AG04449 (cell line): ENCODE results near the gene TUBA1B.
"Not testable (repeated sequence)": the region's sequence is repeated elsewhere in the genome, so short reads cannot be mapped to it uniquely, and the experiment has no call there.

Source experiments
- CTCF ChIA-PET: fragments of 350-600 bp; formaldehyde crosslinking; extraction: SDS; loops from one replicate; lab custom pipeline; 2021; ENCODE audit warnings: antibody characterized with exemption; lab: Yijun Ruan, JAX
- POLR2A ChIA-PET: fragments of 400-600, 350-600 bp; formaldehyde crosslinking; extraction: SDS; loops from one replicate; lab custom pipeline; 2020; ENCODE audit warnings: antibody characterized with exemption, inconsistent platforms; lab: Yijun Ruan, JAX
- DNase-seq: peaks from one replicate; pipeline ENCODE4 v3.0.0-alpha.2; 2010; ENCODE audit warnings: low read depth, low spot score
- H3K4me3 ChIP-seq: 2 replicates; pipeline ENCODE4 v1.5.1; 2011; ENCODE audit warnings: low read depth, mild to moderate bottlenecking, control low read depth, low read length
- CTCF ChIP-seq: IDR thresholded peaks from one replicate; pipeline ENCODE4 v1.5.1; 2011; ENCODE audit warnings: mild to moderate bottlenecking, moderate library complexity, low read length, control low read depth, inconsistent platforms; ENCODE audit not compliant: insufficient read depth; ENCODE audit errors: missing control alignments

Gene TUBA1B

GRCh38 chr12:49131051-49131893, at the start of gene TUBA1B:
Gene TUBA1B (minus strand): TSS chr12:49131395. CDS start chr12:49131300, 95 bp downstream.
- peak within 1 kb of the TSS; percentile 96 for H3K4me3 ChIP-seq
- peak; percentile 28 for DNase-seq
- ChIA-PET POLR2A (interaction anchor here (0.5 to 4.4 kb wide), 40 partner anchors 10 to 365 kb away, joined by 3 to 37 read pairs (median 6); partner anchors contain the start of genes ARF3, DHH, LMBR1L and RHEBL1), CTCF (interaction anchor here (0.7 to 5.7 kb wide), 26 partner anchors 7 to 132 kb away, joined by 3 to 93 read pairs (median 6); partner anchors contain the start of genes DHH, LMBR1L and RHEBL1)
- no peak for TF ChIP-seq CTCF

- CTCF ChIA-PET = interaction anchor here (1.1 to 1.5 kb wide), 2 partner anchors 14 to 53 kb away, joined by 3 to 4 read pairs; partner anchors contain the start of gene TUBA1A
- TF ChIP-seq CTCF = no peak
Measured at GRCh38 chr12:49174218-49174617, 43.0 kb upstream of the TUBA1B start.

GRCh38 chr12:49170924-49171323, 39.7 kb upstream of the TUBA1B start:
- no peak for TF ChIP-seq CTCF
- ChIA-PET POLR2A (no interaction called here), CTCF (interaction anchor here (1.3 kb wide), 1 partner anchor 41 kb away, joined by 3 read pairs; no protein-coding TSS in a partner anchor)

More at GRCh38 chr12:49174218-49174617, 43.0 kb upstream of the TUBA1B start:
- no peak overlapping the region for H3K4me3 ChIP-seq
- POLR2A ChIA-PET = interaction anchor here (1.5 kb wide), 1 partner anchor 44 kb away, joined by 3 read pairs; no protein-coding TSS in a partner anchor
- DNase-seq = no peak

GRCh38 chr12:49165114-49165513, 33.9 kb upstream of the TUBA1B start:
- CTCF ChIA-PET = interaction anchor here (1.2 to 2.1 kb wide), 3 partner anchors 9 to 34 kb away, joined by 3 to 5 read pairs (median 3); no protein-coding TSS in a partner anchor
- no peak for TF ChIP-seq CTCF
- no peak overlapping the region for H3K4me3 ChIP-seq
- POLR2A ChIA-PET = no interaction called here
- no peak for DNase-seq

More at GRCh38 chr12:49170924-49171323, 39.7 kb upstream of the TUBA1B start:
- H3K4me3 ChIP-seq = no peak overlapping the region
- no peak for DNase-seq

- CTCF ChIA-PET = interaction anchor here (1.0 kb wide), 1 partner anchor 38 kb away, joined by 3 read pairs; no protein-coding TSS in a partner anchor
- H3K4me3 ChIP-seq, POLR2A ChIA-PET, DNase-seq: not testable (repeated sequence)
Measured at GRCh38 chr12:49161901-49162300, 30.7 kb upstream of the TUBA1B start.

GRCh38 chr12:49161092-49161795, 30.0 kb upstream of the TUBA1B start:
- no peak for DNase-seq
- ChIA-PET POLR2A (no interaction called here), CTCF (interaction anchor here (1.0 kb wide), 1 partner anchor 39 kb away, joined by 3 read pairs; no protein-coding TSS in a partner anchor)
- H3K4me3 ChIP-seq = no peak overlapping the region
- no peak for TF ChIP-seq CTCF
